SK-N-MC (cell line): Measurements from ENCODE around the gene TMEM134.

Experiments used
- DNase-seq: peaks from one replicate; pipeline ENCODE4 v3.0.0-alpha.2; 2011; ENCODE audit warnings: low read depth, low spot score
- H3K27ac ChIP-seq: fragments of 200-600 bp; sonication (generic); 2 replicates; pipeline ENCODE4 v1.5.1; 2016; ENCODE audit warnings: mixed run types
- H3K36me3 ChIP-seq: fragments of 200-600 bp; sonication (generic); 2 replicates; pipeline ENCODE4 v1.6.1; 2017; ENCODE audit warnings: antibody characterized with exemption, low read length, mixed read lengths; ENCODE audit not compliant: insufficient read depth
- H3K4me3 ChIP-seq: fragments of 200-600 bp; sonication (generic); 2 replicates; pipeline ENCODE4 v1.5.1; 2016
- H3K9ac ChIP-seq: fragments of 200-600 bp; sonication (generic); 2 replicates; pipeline ENCODE4 v1.8.0; 2017; ENCODE audit warnings: mixed run types, mixed read lengths; ENCODE audit not compliant: insufficient read length
- H3K9me3 ChIP-seq: fragments of 200-600 bp; sonication (generic); 2 replicates; pipeline ENCODE4 v1.6.1; 2017; ENCODE audit warnings: low read depth, mild to moderate bottlenecking, antibody characterized with exemption, low read length, moderate library complexity, mixed read lengths
- EZH2 ChIP-seq: fragments of 200-600 bp; sonication (generic); IDR thresholded peaks from one replicate; pipeline ENCODE4 v1.6.1; 2017; ENCODE audit warnings: antibody characterized with exemption
- FOXP2 ChIP-seq: optimal IDR thresholded peaks from 2 replicates; pipeline ENCODE3; 2011; ENCODE audit warnings: mild to moderate bottlenecking, moderate library complexity; ENCODE audit not compliant: insufficient read depth; ENCODE audit errors: extremely low read length, control extremely low read depth
- POLR2AphosphoS5 ChIP-seq: IDR thresholded peaks from 2 replicates; pipeline ENCODE4 v1.6.1; 2012; ENCODE audit warnings: mild to moderate bottlenecking, low read depth, low read length, borderline replicate concordance

Gene TMEM134

GRCh38 chr11:67420147-67420645 lies 48.9 kb downstream of the TMEM134 start:
- Histone ChIP-seq H3K9me3 (no peaks in the 10 kb centered on the region), H3K4me3 (no peak overlapping the region), H3K27ac (no peak overlapping the region), H3K9ac (no peak overlapping the region), H3K36me3 (no peaks in the 10 kb centered on the region)
- TF ChIP-seq EZH2 = no peak
- TF ChIP-seq FOXP2 = no peak
- no peak for TF ChIP-seq POLR2AphosphoS5
- DNase-seq = no peak

- no peak for TF ChIP-seq FOXP2
- no peak for TF ChIP-seq EZH2
- no peak for TF ChIP-seq POLR2AphosphoS5
- H3K4me3 ChIP-seq = no peak overlapping the region
- no peak for DNase-seq
- no peak overlapping the region for H3K9ac ChIP-seq
- no peaks in the 10 kb centered on the region for H3K9me3 ChIP-seq
- no peak overlapping the region for H3K27ac ChIP-seq
- H3K36me3 ChIP-seq = no peaks in the 10 kb centered on the region
Observed at GRCh38 chr11:67419325-67420049, 49.6 kb downstream of the TMEM134 start.

GRCh38 chr11:67418476-67419281 lies 50.4 kb downstream of the TMEM134 start:
- TF ChIP-seq POLR2AphosphoS5 = no peak
- no peak for TF ChIP-seq FOXP2
- TF ChIP-seq EZH2 = no peak
- H3K4me3 ChIP-seq = no peak overlapping the region
- no peaks in the 10 kb centered on the region for H3K9me3 ChIP-seq
- H3K36me3 ChIP-seq = no peaks in the 10 kb centered on the region
- no peak for DNase-seq
- H3K9ac ChIP-seq = no peak overlapping the region
- no peak overlapping the region for H3K27ac ChIP-seq

GRCh38 chr11:67417425-67417824 lies 51.6 kb downstream of the TMEM134 start:
- Histone ChIP-seq H3K27ac (peak overlapping the region; percentile 73), H3K4me3 (peak overlapping the region; percentile 50), H3K9me3 (no peaks in the 10 kb centered on the region), H3K36me3 (no peaks in the 10 kb centered on the region), H3K9ac (peak overlapping the region; percentile 61)
- no peak for DNase-seq
- no peak for TF ChIP-seq POLR2AphosphoS5
- TF ChIP-seq FOXP2 = no peak
- TF ChIP-seq EZH2 = no peak

- peak overlapping the region; percentile 61 for H3K9ac ChIP-seq
- no peak for TF ChIP-seq EZH2
- TF ChIP-seq FOXP2 = peak; percentile 99
- H3K36me3 ChIP-seq = no peaks in the 10 kb centered on the region
- peak overlapping the region; percentile 50 for H3K4me3 ChIP-seq
- peak overlapping the region; percentile 73 for H3K27ac ChIP-seq
- no peaks in the 10 kb centered on the region for H3K9me3 ChIP-seq
- DNase-seq = peak; percentile 52
Observed at GRCh38 chr11:67416416-67417335, 52.4 kb downstream of the TMEM134 start.

- Histone ChIP-seq H3K9ac (no peak within 1 kb of the TSS), H3K4me3 (peak within 1 kb of the TSS; percentile 50), H3K9me3 (no peaks in the 10 kb centered on the region), H3K36me3 (no peaks in the 10 kb centered on the region), H3K27ac (peak within 1 kb of the TSS; percentile 73)
- no peak for DNase-seq
- TF ChIP-seq EZH2 = no peak
- TF ChIP-seq POLR2AphosphoS5 = no peak
- TF ChIP-seq FOXP2 = no peak
Observed at GRCh38 chr11:67415501-67416304, 53.3 kb downstream of the TMEM134 start, which contains the start of gene CARNS1. Gene CARNS1, plus strand, starts transcription at chr11:67415678. Its CDS starts 522 bp downstream, at chr11:67416200.

GRCh38 chr11:67413266-67413849 lies 55.7 kb downstream of the TMEM134 start:
- no peaks in the 10 kb centered on the region for H3K36me3 ChIP-seq
- no peaks in the 10 kb centered on the region for H3K9me3 ChIP-seq
- no peak for DNase-seq
- H3K4me3 ChIP-seq = no peak overlapping the region
- no peak overlapping the region for H3K9ac ChIP-seq
- H3K27ac ChIP-seq = no peak overlapping the region
- no peak for TF ChIP-seq POLR2AphosphoS5
- no peak for TF ChIP-seq FOXP2
- TF ChIP-seq EZH2 = no peak
